ENCODE measurements around the gene LTC4S.
"Not testable (repeated sequence)": the region's sequence is repeated elsewhere in the genome, so short reads cannot be mapped to it uniquely, and the experiment has no call there.

The LTC4S gene

DNA sequence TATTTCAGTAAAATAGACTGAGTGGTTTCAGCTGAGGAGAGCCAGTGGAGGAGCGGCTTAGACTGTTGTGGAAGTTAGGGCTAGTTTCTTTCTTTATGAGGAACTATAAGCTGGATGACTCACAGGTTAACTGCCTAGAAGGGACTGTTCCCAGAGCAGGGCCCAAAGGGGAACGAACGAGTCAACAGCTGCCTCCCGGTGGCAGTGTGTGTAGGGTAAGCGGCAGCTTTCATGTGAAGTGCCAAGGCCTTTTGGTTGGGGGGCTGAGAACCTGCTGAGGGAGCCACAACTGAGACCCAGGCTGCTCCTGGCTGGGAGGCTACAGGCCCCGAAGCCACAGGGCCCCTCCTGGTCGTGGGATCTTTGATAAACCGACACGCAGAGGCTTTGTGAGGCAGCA lies 33.9 kb downstream of the LTC4S start:
- DNase-seq (ENCODE audit: low read depth): no peak

DNA sequence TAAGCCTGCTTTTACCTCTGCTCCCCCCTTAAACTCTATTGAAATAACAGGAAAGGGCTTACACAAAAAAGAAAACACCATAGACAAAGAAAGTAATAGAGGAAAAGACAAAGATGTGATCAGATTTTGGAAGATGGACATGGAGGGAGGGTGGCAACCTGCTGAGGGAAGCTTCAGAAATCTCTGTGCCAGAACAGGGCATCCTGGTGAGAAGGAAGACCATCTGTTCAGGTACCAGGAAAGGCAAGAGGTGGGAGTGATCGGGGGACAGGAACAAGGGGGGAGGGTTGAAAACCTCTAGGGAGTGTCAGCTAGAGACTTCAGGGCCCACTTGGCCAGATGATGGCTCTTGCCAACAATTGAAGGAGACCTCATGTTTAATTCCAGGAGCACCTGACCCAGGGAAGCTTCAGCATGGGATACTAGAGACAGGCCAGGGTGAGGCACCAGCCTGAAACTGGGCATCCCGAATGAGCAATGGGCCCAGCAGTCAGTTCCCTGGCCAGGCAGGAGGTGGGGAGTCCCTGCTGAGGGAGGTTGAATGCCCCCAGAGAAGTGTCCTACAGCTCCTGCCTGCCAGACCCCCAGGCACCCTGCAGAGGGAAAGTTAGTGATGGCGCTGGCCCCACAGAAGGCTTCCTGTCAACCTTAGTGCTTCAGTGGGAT lies 35.1 kb downstream of the LTC4S start:
- no peak for DNase-seq (ENCODE audit: low read depth)

DNA sequence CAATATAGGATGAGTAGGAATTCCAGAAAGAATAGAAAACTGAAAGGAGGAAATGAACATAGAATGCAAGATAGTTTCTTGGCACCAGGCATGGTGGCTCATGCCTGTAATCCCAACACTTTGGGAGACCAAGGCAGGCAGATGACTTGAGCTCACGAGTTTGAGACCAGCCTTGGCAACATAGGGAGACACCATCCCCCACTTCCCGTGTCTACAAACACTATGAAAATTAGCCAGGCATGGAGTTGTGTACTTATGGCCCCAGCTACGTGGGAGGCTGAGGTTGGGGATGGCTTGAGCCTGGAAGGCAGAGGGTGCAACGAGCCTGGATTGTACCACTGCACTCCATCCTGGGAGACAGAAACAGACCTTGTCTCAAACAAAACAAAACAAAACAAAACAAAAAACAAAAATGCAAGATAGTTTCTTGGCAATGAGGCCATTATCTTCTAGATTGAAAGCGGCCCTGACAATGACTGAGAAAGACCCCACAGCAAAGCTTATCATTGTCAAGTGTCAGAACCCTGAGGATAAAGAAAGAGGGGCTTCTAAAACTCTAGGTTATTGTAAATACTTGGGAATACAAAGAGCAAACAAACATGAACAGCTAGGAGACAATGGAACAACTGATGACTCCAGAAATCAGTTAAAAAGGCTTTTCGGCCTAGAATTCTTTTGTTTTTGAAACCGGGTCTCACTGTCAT lies 36.1 kb downstream of the LTC4S start:
- no peak for DNase-seq (ENCODE audit: low read depth)

DNA sequence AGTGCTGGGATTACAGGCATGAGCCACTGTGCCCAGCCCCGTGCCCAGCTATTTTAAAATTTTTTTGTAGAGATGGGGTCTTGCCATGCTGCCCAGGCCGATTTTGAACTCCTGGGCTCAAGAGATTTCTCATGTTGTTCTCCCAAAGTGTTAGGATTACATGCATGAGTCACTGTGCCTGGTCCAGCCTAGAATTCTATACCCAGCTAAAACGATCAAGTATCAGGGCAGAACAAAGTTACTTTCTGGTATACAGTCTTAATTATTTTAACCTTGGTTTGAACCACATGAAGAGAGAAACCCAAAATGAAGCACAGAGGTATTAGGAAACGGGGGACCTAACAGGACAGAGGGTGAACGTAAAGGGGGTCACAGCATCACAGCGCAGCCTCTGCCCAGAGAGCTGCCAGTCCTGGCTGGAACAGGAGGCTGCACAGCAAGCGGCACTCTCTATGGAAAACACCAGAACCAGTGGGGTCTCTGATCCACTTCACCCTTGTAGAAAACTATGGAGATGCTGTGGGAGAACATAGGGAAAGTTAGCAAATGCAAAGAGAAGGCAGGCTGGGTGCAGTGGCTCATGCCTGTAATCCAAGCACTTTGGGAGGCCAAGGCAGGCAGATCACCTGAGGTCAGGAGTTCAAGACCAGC lies 37.2 kb downstream of the LTC4S start:
- DNase-seq (ENCODE audit: low read depth): no peak

DNA sequence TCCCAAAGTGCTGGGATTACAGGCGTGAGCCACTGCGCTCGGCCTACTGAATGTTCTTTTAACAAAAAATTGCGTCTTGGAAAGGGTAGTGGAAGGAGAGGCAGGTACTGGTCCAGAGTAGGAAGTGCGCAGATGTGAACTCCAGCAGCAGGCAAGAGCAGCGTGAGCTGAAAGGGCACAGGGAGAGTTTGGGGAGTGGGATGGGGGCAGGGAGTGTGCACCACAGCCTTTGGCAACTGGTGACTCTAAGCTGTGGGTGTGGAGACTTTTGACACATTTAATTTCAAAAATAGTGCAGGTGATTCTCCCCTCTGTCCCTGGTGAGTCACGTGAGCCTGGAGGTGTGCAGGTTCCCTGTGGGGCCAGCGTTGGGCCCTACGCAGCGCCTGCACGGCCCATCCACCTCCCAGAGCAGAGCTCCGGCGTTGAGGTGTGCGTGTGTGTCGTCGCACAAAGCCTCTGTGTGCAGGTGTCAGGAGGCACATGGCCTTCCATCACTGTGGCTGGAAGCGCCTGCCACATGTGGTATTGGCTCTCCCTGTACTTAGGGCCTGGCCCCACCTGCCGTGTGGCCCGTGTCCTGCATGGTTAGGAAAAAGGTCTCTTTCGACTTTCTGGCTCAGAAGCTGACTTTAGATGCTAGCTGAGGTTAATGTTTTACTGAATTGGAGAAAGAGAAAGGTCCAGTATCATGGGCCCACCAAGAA lies 38.4 kb downstream of the LTC4S start:
- no peak for DNase-seq (ENCODE audit: low read depth)

DNA sequence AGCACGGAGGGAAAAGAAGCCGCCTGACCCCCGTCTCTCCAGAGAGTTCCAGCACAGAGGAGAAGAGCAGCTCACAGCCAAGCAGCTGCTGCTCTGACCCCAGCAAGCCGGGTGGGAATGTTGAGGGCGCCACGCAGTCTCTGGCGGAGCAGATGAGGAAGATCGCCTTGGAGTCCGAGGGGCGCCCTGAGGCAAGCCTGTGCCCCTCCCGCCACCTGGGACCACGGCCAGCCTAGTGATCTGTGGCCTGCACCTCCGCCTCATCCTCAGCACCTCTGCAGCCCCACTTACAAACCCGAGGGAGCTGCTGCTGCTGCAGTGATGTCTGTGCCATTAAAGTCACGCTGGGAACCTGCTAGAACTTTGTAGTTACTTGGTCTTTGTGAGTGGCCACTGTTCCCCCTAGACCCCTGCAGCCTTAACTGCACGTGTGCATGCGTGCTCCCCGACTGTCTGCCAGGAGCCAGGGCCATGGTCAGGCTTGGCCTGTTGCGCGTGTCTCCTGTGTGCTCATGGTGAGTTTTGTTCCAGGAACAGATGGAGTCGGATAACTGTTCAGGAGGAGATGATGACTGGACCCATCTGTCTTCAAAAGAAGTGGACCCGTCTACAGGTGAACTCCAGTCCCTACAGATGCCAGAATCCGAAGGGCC lies 39.4 kb downstream of the LTC4S start:
- DNase-seq (ENCODE audit: low read depth): no peak

DNA sequence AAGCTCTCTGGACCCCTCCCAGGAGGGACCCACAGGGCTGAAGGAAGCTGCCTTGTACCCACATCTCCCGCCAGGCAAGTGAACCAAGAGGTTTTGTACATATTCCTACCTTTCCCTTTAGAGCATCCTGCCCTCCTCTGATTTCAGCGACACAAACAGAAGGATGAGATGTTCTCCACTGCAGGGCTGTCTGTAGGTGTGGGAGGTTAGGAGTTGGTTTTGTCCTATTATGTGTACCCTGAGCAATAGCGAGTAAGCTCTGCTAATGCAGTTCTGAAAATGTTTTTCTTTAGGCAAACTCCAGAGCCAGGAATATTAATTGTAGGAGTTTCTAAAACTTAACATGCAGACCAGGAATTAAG lies 39.9 kb downstream of the LTC4S start:
- DNase-seq (ENCODE audit: low read depth): no peak

DNA sequence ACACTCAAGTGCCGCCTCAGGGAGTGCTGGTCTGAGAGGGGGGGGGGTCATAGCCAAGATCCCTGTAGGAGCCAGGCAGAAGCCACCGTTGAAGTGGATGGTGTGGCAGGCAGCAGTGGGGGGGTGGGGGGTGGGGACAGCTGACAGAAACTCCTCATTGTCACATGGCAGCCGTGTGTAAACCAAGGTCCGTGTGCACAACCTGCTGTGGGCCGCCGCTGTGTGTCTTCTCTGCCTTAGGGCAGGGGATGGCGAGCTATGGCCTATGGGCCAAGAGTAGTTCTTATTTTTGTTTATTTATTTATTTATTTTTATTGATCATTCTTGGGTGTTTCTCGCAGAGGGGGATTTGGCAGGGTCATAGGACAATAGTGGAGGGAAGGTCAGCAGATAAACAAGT lies 40.3 kb downstream of the LTC4S start:
- no peak for DNase-seq (ENCODE audit: low read depth)

DNA sequence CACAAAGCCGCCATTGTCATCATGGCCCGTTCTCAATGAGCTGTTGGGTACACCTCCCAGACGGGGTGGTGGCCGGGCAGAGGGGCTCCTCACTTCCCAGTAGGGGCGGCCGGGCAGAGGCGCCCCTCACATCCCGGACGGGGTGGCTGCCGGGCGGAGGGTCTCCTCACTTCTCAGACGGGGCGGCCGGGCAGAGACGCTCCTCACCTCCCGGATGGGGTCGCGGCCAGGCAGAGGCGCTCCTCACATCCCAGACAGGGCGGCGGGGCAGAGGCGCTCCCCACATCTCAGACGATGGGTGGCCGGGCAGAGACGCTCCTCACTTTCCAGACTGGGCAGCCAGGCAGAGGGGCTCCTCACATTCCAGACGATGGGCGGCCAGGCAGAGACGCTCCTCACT lies 41.1 kb downstream of the LTC4S start:
- not testable (repeated sequence) for DNase-seq (ENCODE audit: low read depth)

DNA sequence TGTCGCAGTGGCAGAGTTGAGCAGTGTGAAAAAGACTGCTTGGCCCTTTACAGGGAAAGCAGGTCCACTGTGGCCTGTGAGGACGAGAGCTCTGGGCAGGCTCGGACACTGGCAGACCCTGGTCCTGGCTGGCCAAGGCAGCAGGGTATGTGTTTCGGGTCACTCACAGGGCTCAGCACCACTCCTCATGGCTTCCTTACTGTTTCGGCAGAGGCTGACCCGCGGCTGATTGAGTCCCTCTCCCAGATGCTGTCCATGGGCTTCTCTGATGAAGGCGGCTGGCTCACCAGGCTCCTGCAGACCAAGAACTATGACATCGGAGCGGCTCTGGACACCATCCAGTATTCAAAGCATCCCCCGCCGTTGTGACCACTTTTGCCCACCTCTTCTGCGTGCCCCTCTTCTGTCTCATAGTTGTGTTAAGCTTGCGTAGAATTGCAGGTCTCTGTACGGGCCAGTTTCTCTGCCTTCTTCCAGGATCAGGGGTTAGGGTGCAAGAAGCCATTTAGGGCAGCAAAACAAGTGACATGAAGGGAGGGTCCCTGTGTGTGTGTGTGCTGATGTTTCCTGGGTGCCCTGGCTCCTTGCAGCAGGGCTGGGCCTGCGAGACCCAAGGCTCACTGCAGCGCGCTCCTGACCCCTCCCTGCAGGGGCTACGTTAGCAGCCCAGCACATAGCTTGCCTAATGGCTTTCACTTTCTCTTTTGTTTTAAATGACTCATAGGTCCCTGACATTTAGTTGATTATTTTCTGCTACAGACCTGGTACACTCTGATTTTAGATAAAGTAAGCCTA lies 42.6 kb downstream of the LTC4S start:
- DNase-seq (ENCODE audit: low read depth): no peak

DNA sequence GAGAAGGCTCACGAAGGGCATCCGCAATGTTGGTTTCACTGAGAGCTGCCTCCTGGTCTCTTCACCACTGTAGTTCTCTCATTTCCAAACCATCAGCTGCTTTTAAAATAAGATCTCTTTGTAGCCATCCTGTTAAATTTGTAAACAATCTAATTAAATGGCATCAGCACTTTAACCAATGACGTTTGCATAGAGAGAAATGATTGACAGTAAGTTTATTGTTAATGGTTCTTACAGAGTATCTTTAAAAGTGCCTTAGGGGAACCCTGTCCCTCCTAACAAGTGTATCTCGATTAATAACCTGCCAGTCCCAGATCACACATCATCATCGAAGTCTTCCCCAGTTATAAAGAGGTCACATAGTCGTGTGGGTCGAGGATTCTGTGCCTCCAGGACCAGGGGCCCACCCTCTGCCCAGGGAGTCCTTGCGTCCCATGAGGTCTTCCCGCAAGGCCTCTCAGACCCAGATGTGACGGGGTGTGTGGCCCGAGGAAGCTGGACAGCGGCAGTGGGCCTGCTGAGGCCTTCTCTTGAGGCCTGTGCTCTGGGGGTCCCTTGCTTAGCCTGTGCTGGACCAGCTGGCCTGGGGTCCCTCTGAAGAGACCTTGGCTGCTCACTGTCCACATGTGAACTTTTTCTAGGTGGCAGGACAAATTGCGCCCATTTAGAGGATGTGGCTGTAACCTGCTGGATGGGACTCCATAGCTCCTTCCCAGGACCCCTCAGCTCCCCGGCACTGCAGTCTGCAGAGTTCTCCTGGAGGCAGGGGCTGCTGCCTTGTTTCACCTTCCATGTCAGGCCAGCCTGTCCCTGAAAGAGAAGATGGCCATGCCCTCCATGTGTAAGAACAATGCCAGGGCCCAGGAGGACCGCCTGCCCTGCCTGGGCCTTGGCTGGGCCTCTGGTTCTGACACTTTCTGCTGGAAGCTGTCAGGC lies 43.6 kb downstream of the LTC4S start:
- no peak for DNase-seq (ENCODE audit: low read depth)

DNA sequence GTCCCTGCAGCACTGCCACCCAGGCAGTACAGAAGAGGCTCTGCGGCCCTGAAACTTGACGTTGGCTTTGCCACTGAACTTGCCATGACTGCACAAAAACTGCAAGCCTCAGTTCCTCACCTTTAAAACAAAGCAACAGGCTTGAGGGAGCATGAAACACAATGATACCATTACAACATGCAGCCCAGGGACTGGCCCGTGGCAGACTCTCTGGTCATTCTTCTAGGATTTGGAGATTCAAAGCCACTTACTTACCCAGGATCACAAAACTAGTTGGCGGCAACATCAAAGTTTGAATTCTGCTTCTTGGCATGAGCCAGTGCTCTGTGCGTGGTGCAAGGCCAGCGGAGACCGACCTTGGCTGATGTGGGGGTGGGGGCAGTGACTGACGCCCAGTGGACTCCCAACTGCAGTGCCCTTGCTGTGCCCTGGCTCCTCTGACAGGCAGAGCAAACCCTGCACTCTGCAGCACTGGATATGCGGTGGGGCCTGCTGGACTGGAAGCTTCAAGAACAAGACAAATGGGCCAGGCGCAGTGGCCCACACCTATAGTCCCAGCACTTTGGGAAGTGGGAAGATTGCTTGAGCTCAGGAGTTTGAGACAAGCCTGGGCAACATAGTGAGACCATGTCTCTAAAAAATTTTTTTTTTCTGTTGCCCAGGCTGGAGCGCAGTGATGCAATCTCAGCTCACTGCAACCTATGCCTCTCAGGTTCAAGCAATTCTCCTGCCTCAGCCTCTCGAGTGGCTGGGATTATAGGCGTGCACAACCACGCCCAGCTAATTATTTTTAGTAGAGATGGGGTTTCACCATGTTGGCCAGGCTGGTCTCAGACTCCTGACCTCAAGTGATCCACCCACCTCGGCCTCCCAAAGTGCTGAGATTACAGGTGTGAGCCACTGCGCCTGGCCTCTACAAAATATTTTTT lies 45.8 kb downstream of the LTC4S start:
- no peak for DNase-seq (ENCODE audit: low read depth)

DNA sequence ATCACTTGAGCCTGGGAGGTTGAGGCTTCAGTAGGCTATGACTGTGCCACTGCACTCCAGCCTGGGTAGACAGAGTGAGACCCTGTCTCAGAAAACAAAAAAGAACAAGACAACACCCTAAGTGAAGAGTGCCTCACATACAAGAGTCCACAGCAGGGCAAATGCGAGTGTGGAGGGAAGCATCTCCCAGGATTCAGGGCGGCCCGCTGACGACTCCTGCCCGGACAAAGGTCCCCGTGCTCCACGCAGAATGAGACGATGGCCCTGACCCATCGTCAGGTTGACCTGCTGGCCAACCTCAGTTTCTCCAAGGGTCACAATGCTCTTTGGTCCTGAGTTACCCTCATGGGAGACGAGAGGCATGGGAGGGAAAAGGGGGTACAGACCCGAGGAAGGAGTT lies 46.5 kb downstream of the LTC4S start:
- DNase-seq (ENCODE audit: low read depth): no peak

DNA sequence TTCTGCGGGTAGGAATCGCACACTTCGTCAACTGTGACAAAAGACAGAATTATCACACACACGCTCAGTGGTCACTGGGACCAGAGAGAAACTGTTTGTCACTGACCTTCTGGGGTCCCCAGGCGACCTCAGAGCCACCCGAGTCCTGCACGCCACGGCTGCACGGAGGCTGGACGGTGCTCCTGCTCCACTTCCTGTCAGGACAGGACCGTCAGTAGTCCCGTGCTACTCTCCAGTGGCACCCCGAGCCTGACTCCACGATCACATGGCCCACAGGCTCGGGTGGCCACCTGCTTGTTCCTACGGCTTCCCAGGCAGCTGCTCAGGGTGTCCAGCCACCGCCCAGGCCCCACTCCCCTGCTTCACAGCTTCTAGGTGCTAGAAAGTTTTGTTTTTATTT lies 47.0 kb downstream of the LTC4S start:
- no peak for DNase-seq (ENCODE audit: low read depth)

DNA sequence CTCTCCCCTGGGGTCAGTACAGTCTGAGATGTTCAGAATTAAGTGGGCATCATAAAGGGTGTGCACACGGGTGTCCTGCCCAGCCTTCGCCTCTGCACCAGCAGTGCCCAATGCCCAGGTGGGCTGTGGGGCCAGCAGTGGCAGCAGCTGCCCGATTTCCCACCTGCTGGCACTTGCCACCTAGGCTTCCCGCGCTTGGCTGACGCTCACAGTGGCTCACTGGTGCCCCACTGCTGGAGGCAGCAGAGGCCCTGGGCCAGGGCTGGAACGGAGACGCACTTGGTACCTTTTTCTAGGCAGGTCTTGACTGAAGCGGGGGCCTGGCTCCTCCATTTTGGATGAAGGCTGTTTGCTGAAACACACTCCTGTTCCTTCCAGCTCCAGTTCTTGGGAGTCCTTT lies 47.8 kb downstream of the LTC4S start:
- no peak for DNase-seq (ENCODE audit: low read depth)
